Forelimb muscle (tissue), 1 donor: Measurements from ENCODE around the gene NREP. TPM values are rescaled to one million over a fixed set of nuclear protein-coding genes. Genes with fewer than 3 reads are reported as not detected.

Experiments
- DNase-seq: peaks from one replicate; pipeline ENCODE4 v3.0.0-alpha.2; 2013; ENCODE audit warnings: low read depth
- polyA plus RNA-seq: library from polyadenylated mRNA; unstranded; fragments of 120-200 nt; gene quantifications from one replicate; pipeline ENCODE4 v1.2.1, GENCODE V29; 2013; ENCODE audit not compliant: insufficient read length

NREP gene
- 305 TPM for polyA plus RNA-seq

DNA sequence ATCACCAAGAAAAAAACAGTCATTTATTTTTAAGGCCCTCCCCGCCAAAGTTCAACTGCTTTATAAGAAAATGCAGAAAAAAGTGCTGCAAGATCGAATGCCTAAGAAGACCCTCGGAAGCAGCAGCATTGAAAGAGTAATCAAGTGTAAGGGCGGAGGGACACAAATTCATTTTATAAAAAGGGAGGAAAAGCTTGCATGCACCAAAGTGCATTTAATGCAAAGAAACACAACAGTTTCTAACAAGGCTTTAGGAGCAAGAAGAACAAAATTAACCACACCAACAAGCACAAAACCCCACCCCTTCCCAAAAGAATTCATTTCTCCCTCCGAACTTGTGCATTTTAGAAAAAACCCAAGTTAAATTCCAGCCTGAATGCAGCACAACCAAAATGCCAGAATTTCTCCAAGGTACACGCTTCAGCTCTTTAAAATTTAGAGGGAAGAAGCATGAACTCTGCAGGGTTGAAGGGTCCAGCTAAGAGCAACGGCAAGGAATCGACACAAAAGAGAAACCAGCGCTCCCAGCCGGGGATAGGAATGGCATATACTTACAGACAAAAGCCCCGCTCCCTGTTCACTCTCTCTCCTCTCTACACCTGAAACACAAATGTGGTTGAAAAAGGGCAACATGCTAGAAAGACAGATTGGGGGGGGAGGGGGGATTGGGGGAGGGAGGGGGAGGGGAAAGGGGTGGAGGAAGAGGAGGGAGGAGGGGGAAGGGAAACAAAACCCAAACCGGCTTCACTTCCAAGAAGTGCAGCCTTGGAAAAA lies at the start of gene NREP:
Gene NREP, minus strand, starts transcription at position 614 of the 774 bp plus-strand sequence. CDS start 1,422 bp downstream, outside the sequence.
- DNase-seq = no peak

GRCh38 chr5:111806753-111807152 lies 49.8 kb upstream of the NREP start:
- DNase-seq = no peak

DNA sequence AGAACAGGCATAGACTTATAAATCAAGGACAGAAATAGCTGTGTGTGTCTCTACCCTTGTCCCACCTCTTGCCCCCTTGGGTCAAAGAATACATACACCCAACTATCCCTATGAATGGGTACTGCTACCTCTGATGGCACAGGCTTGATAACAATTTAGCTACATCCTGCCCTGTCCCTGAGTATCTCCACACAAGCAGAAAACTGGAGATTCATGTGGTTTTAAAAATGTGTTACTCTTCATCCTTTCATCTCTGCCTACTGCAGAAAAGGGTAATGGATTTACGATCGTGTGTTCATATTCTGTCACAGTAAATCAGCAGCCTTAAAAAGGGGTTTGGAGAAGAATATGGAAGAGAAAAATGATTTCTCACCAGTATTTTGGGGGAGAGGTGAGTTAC lies 49.2 kb upstream of the NREP start:
- no peak for DNase-seq

- DNase-seq = no peak
These were observed 48.1 kb upstream of the NREP start for GRCh38 chr5:111805071-111805470.

DNA sequence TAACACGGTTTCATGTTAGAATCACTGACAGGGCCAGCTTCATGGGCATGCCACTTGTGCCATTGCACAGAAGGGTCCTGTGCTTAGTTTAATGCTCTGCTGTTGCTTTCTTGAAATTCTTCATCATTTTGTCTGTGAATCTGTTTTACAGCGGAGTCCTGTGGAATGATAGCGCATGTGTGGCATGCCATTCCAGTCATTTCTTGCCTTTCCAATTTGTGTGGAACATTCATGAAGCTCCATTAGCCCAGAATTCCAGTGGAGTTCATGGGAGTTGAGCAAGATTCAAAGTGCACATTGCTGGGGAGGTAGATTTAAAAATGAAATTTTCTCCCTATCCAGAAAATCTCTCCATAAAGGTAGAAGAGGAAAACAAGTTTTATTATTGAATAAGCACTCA lies 43.4 kb upstream of the NREP start:
- no peak for DNase-seq

- no peak for DNase-seq
These were observed 38.1 kb upstream of the NREP start for GRCh38 chr5:111795142-111795541.

GRCh38 chr5:111792471-111793058 lies 35.6 kb upstream of the NREP start:
- DNase-seq = no peak

GRCh38 chr5:111790295-111790694 lies 33.3 kb upstream of the NREP start:
- no peak for DNase-seq

DNA sequence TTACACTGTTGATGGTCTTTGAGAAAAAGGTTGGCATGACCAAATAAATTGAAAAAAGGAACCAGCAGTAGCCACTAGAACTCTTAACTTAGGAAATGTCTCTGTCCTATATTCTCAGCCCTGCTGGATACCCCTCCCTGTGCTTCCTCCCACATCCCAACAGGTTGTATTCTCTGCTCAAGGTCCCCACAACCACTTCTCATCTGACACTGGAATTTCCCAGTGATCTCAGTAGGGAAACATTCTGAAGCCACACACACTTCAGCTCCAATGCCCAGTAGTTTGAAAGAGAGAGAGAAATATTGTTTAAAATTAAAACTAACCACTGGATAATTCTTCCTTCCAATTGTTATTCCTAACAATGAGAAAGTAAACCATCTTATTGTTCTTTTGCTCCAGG lies 30.0 kb upstream of the NREP start:
- DNase-seq = no peak

GRCh38 chr5:111784491-111785181 lies 27.6 kb upstream of the NREP start:
- no peak for DNase-seq

GRCh38 chr5:111783537-111783936 lies 26.5 kb upstream of the NREP start:
- DNase-seq = no peak

DNA sequence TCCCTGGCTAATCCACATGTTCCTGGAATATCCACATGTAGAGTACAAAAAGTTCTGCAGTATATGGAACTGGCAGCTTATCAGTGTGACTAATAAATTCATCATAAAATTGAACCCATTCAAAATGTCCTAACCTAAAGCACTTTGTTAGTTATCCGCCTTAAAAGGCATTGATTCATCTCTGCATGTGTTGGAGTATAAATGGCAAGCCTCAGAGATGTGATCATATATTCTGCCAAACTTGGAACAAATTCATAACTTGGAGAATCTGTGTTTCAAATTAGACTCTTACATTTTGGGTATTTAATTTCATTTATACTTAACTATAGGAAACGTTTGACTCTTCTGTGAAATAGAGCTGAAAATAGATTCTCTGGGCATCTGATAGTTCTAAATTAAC lies 25.2 kb upstream of the NREP start:
- no peak for DNase-seq

GRCh38 chr5:111781200-111781599 lies 24.2 kb upstream of the NREP start:
- DNase-seq = no peak

GRCh38 chr5:111779922-111780292 lies 22.9 kb upstream of the NREP start:
- DNase-seq = no peak

DNA sequence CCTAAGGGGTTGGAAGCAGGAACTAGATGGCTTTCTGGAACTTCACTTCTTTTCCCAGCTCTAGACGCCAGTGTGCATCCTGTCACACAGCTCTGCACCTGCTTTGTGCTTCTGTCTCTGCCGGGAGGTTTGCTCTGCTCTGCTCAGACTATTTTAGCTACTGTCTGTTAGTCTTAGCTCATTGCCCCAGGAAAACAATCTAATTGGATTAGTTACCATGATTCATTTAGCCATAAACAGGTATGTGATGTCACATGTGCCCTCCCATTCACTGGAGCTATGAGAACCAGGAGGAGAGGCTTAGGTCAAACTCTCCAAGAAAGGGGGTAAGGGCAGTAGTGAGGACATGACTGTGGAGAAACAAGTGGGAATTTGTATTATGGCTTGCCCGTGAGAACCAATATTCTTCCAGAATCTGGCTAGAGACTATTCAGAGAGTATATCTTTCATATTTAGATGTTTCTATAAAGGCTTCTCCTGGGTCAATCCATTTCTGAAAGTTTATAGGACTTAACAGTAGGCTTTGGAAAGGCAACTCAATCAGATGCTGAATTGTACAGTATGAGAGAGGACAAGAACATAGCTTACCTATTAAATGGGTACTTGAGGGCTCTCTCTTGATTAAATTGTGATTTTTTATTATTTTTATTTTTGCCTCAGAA lies 22.4 kb upstream of the NREP start:
- DNase-seq = no peak

DNA sequence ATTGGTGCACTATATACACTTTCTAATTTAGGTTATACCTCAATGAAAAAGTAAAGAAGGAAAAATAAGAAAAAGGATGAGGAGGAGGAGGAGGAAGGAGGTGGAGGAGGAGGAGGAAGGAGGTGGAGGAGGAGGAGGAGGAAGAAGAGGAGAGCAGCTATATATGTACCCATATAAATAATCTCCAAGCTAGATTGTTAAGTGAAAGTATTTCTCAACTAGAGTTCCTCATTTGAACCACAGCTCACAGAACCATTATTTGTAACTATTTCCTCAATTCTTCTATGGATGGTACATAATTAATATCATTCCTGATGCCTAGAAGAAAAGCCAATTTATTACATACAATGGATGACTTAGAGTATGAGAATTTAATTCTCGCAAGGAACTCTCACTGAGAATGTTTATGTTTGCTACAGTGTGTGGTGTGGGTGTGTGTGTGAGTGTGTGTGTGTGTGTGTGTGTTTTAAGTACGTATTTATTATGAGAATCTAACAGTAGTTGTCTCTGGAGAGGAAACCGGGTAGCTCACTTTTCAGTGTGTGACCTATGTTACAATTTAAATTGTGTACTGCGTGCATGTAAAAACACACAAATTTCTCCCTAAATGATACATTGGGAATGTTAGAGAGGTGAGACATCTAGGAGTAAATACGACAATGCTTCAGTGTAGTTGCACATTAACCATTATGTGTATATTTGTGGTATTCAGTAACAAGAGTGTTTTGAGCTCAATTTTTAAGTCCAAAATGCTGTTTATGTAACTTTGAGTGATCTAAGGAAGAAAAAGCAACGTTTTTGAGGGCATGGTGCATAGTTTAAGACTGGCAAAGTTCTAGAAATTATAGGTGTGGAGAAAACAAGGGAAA lies 20.2 kb upstream of the NREP start:
- DNase-seq = no peak

GRCh38 chr5:111775224-111775623 lies 18.2 kb upstream of the NREP start:
- DNase-seq = no peak

GRCh38 chr5:111774525-111774924 lies 17.5 kb upstream of the NREP start:
- no peak for DNase-seq

- DNase-seq = no peak
These were observed 15.6 kb upstream of the NREP start for GRCh38 chr5:111772456-111773122.

DNA sequence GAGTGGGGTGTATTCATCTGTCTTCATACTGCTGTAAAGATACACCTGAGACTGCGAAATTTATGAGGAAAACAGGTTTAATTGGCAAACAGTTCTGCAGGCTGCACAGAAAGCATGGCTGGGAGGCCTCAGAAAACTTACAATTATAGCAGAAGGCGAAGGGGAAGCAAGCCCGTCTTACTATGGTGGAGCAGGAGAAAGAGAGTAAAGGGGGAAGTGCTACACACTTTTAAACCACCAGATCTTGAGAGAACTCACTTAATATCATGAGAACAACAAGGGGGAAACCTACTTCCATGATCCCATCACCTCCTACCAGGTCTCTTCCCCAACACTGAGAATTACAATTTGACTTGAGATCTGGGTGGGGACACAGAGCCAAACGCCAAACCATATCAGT lies 12.5 kb upstream of the NREP start:
- DNase-seq = no peak
